ENCODE data around the gene NOP10.

GRCh38 chr15:34365091-34365825, 22.3 kb upstream of the NOP10 start:
- no peak for TF ChIP-seq CTCF (IDR thresholded peaks at IDR 0.05; ENCODE audit: low read depth, low read length, poor library complexity, severe bottlenecking)
- no peak for TF ChIP-seq EZH2phosphoT487 (IDR thresholded peaks at IDR 0.05; ENCODE audit: borderline replicate concordance, low read length)

Measured in DOHH2 (cell line).